ENCODE measurements around the gene IFNGR2. TPM values are rescaled to one million over a fixed set of nuclear protein-coding genes. Genes with fewer than 3 reads are reported as not detected.
"Not testable (repeated sequence)": the region's sequence is repeated elsewhere in the genome, so short reads cannot be mapped to it uniquely, and the experiment has no call there.

Gene IFNGR2
- total and polyA plus RNA-seq, 2 of the 4 experiments (the other 2 are of a cell fraction): 66.0 to 73.8 TPM

- Histone ChIP-seq H3K14ac (replicated peaks; ENCODE audit: low read depth, low read length) (no peak overlapping the region), H3K27me3 (ENCODE audit: control insufficient read depth, insufficient read depth, low read length) (no peaks in the 10 kb centered on the region), H3K23ac (ENCODE audit: low read depth, low read length) (no peak overlapping the region), H3K4me1 (ENCODE audit: control insufficient read depth, insufficient read depth, low read length) (peaks cover 6% of the 10 kb centered on the region), H2BK120ac (ENCODE audit: low read depth, low read length) (no peak overlapping the region), H3K4me2 (ENCODE audit: low read depth, low read length) (no peak overlapping the region), H2BK20ac (ENCODE audit: low read depth, low read length) (no peak overlapping the region), H3K27ac (ENCODE audit: insufficient read depth, low read length) (no peak overlapping the region), H3K9me1 (ENCODE audit: insufficient read depth, low read length) (peaks cover 17% of the 10 kb centered on the region), H2AK9ac (replicated peaks; ENCODE audit: low read depth, low read length, poor library complexity) (no peak overlapping the region), H3K4me3 (ENCODE audit: insufficient read depth, low read depth, low read length) (no peak overlapping the region), H4K20me1 (ENCODE audit: insufficient read depth, low read length) (peaks cover 82% of the 10 kb centered on the region), H4K5ac (ENCODE audit: low read depth, low read length) (no peak overlapping the region), H2BK15ac (ENCODE audit: low read depth, low read length) (no peak overlapping the region), H2AK5ac (ENCODE audit: low read depth, low read length) (no peak overlapping the region), H2AFZ (replicated peaks; ENCODE audit: low read length, poor library complexity) (no peak overlapping the region), H3K56ac (ENCODE audit: extremely low read depth, insufficient read depth, low read length) (no peak overlapping the region), H4K8ac (ENCODE audit: low read depth in 2 of 2, low read length in 2 of 2) (no peak overlapping the region), H3K18ac (ENCODE audit: low read depth, low read length) (no peak overlapping the region), H3K9ac (ENCODE audit: low read depth, low read length) (no peak overlapping the region), H4K91ac (ENCODE audit: insufficient read depth, low read depth, low read length) (no peak overlapping the region), H3K36me3 (ENCODE audit: control insufficient read depth, insufficient read depth, low read length) (peaks cover 21% of the 10 kb centered on the region), H3K4ac (ENCODE audit: low read depth, low read length) (no peak overlapping the region), H2BK5ac (ENCODE audit: low read depth, low read length, poor library complexity, severe bottlenecking) (no peak overlapping the region), H3K79me1 (ENCODE audit: low read depth in 1 of 2, low read length in 2 of 2) (peaks cover 38 to 74% of the 10 kb centered on the region in 2 experiments), H3K9me3 (ENCODE audit: control insufficient read depth, insufficient read depth, low read length) (no peaks in the 10 kb centered on the region)
- no peak for DNase-seq
- in situ Hi-C loops (cut with MboI; ENCODE audit: low sequenced_read_pairs): no loop called here
- no peak for ATAC-seq (ENCODE audit: low read depth)
- intact Hi-C loops (cut with micrococcal nuclease): no loop called here
- dilution Hi-C loops (cut with HindIII; ENCODE audit: low sequenced_read_pairs, unreplicated experiment): no loop called here
- TF ChIP-seq ELK1 (IDR thresholded peaks at IDR 0.05; ENCODE audit: borderline replicate concordance, low read depth, low read length) (no peak), RAD21 (IDR thresholded peaks at IDR 0.05; ENCODE audit: low read length) (no peak), CTCF (conservative IDR thresholded peaks at IDR 0.05; ENCODE audit: low read depth, low read length) (no peak), FOS (IDR thresholded peaks at IDR 0.05; ENCODE audit: low read depth, low read length) (no peak)
- ChIA-PET CTCF (no interaction called here), POLR2A (ENCODE audit: unreplicated experiment) (no interaction called here)
- BruUV-seq (replicated peaks): no TSS peak
- WGBS, 2 experiments (ENCODE audit: extremely low coverage in 2 of 2, insufficient read length in 1 of 2): 100% methylated on average over 1 of the region's 8 CpGs; no CpG with 5 or more reads in 1 of the 2 experiments
Observed at GRCh38 chr21:33411949-33412430, 8.8 kb downstream of the IFNGR2 start.

GRCh38 chr21:33412439-33412831, 9.2 kb downstream of the IFNGR2 start:
- H2BK5ac ChIP-seq (ENCODE audit: low read depth, low read length, poor library complexity, severe bottlenecking); dilution Hi-C loops (cut with HindIII; ENCODE audit: low sequenced_read_pairs, unreplicated experiment): not testable (repeated sequence)

More at GRCh38 chr21:33412439-33412831, 9.2 kb downstream of the IFNGR2 start:
- H3K27ac ChIP-seq (ENCODE audit: insufficient read depth, low read length); H2BK15ac ChIP-seq (ENCODE audit: low read depth, low read length); H3K27me3 ChIP-seq (ENCODE audit: control insufficient read depth, insufficient read depth, low read length); H4K8ac ChIP-seq (ENCODE audit: low read depth in 2 of 2, low read length in 2 of 2); H2BK20ac ChIP-seq (ENCODE audit: low read depth, low read length); H3K18ac ChIP-seq (ENCODE audit: low read depth, low read length); H4K5ac ChIP-seq (ENCODE audit: low read depth, low read length); ATAC-seq (ENCODE audit: low read depth); H3K9me3 ChIP-seq (ENCODE audit: control insufficient read depth, insufficient read depth, low read length); in situ Hi-C loops (cut with MboI; ENCODE audit: low sequenced_read_pairs); H3K4me2 ChIP-seq (ENCODE audit: low read depth, low read length); DNase-seq; H2AK9ac ChIP-seq (replicated peaks; ENCODE audit: low read depth, low read length, poor library complexity); H2AK5ac ChIP-seq (ENCODE audit: low read depth, low read length); POLR2A ChIA-PET (ENCODE audit: unreplicated experiment); H3K4me3 ChIP-seq (ENCODE audit: insufficient read depth, low read depth, low read length); H3K23ac ChIP-seq (ENCODE audit: low read depth, low read length); H3K9ac ChIP-seq (ENCODE audit: low read depth, low read length); H2AFZ ChIP-seq (replicated peaks; ENCODE audit: low read length, poor library complexity); H2BK120ac ChIP-seq (ENCODE audit: low read depth, low read length); H3K4ac ChIP-seq (ENCODE audit: low read depth, low read length); CTCF ChIA-PET; H3K4me1 ChIP-seq (ENCODE audit: control insufficient read depth, insufficient read depth, low read length); intact Hi-C loops (cut with micrococcal nuclease); H3K56ac ChIP-seq (ENCODE audit: extremely low read depth, insufficient read depth, low read length); H4K91ac ChIP-seq (ENCODE audit: insufficient read depth, low read depth, low read length); H3K14ac ChIP-seq (replicated peaks; ENCODE audit: low read depth, low read length); BruUV-seq (replicated peaks): not testable (repeated sequence)
- WGBS, 2 experiments (ENCODE audit: extremely low coverage in 2 of 2, insufficient read length in 1 of 2): 94% methylated on average over 7 of the region's 12 CpGs; no CpG with 5 or more reads in 1 of the 2 experiments
- H3K9me1 ChIP-seq (ENCODE audit: insufficient read depth, low read length): peaks cover 17% of the 10 kb centered on the region
- peaks cover 22% of the 10 kb centered on the region for H3K36me3 ChIP-seq (ENCODE audit: control insufficient read depth, insufficient read depth, low read length)
- H4K20me1 ChIP-seq (ENCODE audit: insufficient read depth, low read length): peaks cover 78% of the 10 kb centered on the region
- H3K79me1 ChIP-seq (ENCODE audit: low read depth in 1 of 2, low read length in 2 of 2): peaks cover 37 to 72% of the 10 kb centered on the region in 2 experiments
